GM12878 (cell line): ENCODE measurements around the gene RENBP.

Experiments
- MAX ChIP-seq: IDR thresholded peaks from 2 replicates; pipeline ENCODE4 v1.6.1; 2012; ENCODE audit warnings: low read depth, low read length, improper control_type of control experiment
- POLR2A ChIP-seq: IDR thresholded peaks from 2 replicates; pipeline ENCODE4 v1.6.1; 2011; ENCODE audit warnings: low read depth, mild to moderate bottlenecking, low read length
- POLR2AphosphoS2 ChIP-seq: IDR thresholded peaks from 2 replicates; pipeline ENCODE4 v1.6.1; 2011; ENCODE audit warnings: low read depth, mild to moderate bottlenecking, low read length, improper control_type of control experiment, moderate library complexity
- SP1 ChIP-seq: IDR thresholded peaks from one replicate; pipeline ENCODE4 v1.6.1; 2011; ENCODE audit warnings: low read depth, low read length
- SREBF1 ChIP-seq: IDR thresholded peaks from 2 replicates; pipeline ENCODE4 v1.6.1; 2012; ENCODE audit warnings: mild to moderate bottlenecking, low read length
- TF ChIP-seq, protein P1 (sequence below), 3 experiments: IDR thresholded peaks in 2 of 3; conservative IDR thresholded peaks in 1 of 3; 2 replicates each; pipeline ENCODE4 v1.5.1; 2011; ENCODE audit warnings: low read depth in 3 of 3, low read length in 3 of 3, mild to moderate bottlenecking in 3 of 3, control low read depth in 2 of 3, moderate library complexity in 2 of 3, inconsistent platforms in 1 of 3, mixed read lengths in 1 of 3; ENCODE audit not compliant: control insufficient read depth in 2 of 3, insufficient read depth in 1 of 3; ENCODE audit errors: extremely low read depth in 1 of 3

GRCh38 chrX:153919281-153919680 lies 25.2 kb downstream of the RENBP start:
- TF ChIP-seq POLR2A (no peak), MAX (no peak), SREBF1 (no peak), POLR2AphosphoS2 (no peak), SP1 (no peak)
- TF ChIP-seq, protein P1, sequence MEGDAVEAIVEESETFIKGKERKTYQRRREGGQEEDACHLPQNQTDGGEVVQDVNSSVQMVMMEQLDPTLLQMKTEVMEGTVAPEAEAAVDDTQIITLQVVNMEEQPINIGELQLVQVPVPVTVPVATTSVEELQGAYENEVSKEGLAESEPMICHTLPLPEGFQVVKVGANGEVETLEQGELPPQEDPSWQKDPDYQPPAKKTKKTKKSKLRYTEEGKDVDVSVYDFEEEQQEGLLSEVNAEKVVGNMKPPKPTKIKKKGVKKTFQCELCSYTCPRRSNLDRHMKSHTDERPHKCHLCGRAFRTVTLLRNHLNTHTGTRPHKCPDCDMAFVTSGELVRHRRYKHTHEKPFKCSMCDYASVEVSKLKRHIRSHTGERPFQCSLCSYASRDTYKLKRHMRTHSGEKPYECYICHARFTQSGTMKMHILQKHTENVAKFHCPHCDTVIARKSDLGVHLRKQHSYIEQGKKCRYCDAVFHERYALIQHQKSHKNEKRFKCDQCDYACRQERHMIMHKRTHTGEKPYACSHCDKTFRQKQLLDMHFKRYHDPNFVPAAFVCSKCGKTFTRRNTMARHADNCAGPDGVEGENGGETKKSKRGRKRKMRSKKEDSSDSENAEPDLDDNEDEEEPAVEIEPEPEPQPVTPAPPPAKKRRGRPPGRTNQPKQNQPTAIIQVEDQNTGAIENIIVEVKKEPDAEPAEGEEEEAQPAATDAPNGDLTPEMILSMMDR (IDR thresholded peaks at IDR 0.05 in 2 of 3, conservative IDR thresholded peaks at IDR 0.05 in 1 of 3; ENCODE audit: control insufficient read depth in 2 of 3, extremely low read depth in 1 of 3, insufficient read depth in 1 of 3, low read depth in 3 of 3, low read length in 3 of 3) = no peak
